ENCODE measurements around the gene FBRS.
"Not testable (repeated sequence)": the region's sequence is repeated elsewhere in the genome, so short reads cannot be mapped to it uniquely, and the experiment has no call there.

Gene FBRS

DNA sequence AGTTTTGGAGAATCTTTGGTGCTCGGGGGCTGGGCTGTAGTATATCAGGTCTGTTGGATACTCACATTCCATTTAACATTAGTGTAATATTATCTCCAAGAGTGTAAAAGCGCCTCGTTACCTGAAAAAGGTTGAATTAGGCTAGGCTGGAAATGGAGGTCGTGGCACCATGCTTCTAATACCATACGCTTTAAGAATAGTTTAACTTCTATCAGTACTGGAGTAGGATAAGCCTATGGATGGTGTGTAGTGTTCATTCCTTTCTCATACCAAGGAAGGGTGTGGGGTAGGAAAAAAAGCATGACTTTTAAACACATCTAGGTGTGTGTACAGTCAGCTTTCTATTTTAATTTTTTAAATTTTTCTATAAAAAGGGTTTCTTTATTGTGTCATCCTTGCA lies 42.7 kb downstream of the FBRS start:
- 100% methylated on average over 3 of the region's 5 CpGs for WGBS
- Histone ChIP-seq H3K36me3 (ENCODE audit: insufficient read depth, low read length) (peaks cover 54% of the 10 kb centered on the region), H3K27ac (ENCODE audit: low read depth, low read length) (no peak overlapping the region), H3K4me3 (ENCODE audit: low read length) (no peak overlapping the region), H3K9ac (ENCODE audit: low read depth, low read length) (no peak overlapping the region), H3K27me3 (ENCODE audit: insufficient read depth, low read length) (peaks cover 16% of the 10 kb centered on the region), H3K4me1 (ENCODE audit: insufficient read depth, low read length) (peaks cover 8% of the 10 kb centered on the region; the same call in 1 of the 2 replicates), H3K9me3 (ENCODE audit: insufficient read depth, low read depth, low read length) (no peaks in the 10 kb centered on the region)

DNA sequence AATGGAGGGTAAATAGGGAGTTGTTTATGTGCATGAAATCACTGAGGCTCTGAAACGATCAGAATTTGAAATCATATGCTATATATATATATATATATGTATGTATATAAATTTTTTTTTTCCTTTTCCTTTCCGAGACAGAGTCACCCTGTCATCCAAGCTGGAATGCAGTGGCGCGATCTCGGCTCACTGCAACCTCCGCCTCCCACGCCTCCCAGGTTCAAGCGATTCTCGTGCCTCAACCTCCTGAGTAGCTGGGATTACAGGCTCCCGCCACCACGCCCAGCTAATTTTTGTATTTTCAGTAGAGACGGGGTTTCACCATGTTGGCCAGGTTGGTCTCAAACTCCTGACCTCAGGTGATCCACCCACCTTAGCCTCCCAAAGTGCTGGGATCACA lies 44.8 kb downstream of the FBRS start:
- not testable (repeated sequence) for H3K4me1 ChIP-seq (ENCODE audit: insufficient read depth, low read length); H3K9ac ChIP-seq (ENCODE audit: low read depth, low read length); H3K4me3 ChIP-seq (ENCODE audit: low read length); H3K27ac ChIP-seq (ENCODE audit: low read depth, low read length); H3K9me3 ChIP-seq (ENCODE audit: insufficient read depth, low read depth, low read length); H3K27me3 ChIP-seq (ENCODE audit: insufficient read depth, low read length)
- WGBS = 96% methylated on average over 11 of the region's 12 CpGs
- peaks cover 75% of the 10 kb centered on the region for H3K36me3 ChIP-seq (ENCODE audit: insufficient read depth, low read length)

- Histone ChIP-seq H3K4me3 (ENCODE audit: low read length) (no peak overlapping the region), H3K9ac (ENCODE audit: low read depth, low read length) (no peak overlapping the region), H3K9me3 (ENCODE audit: insufficient read depth, low read depth, low read length) (no peaks in the 10 kb centered on the region), H3K36me3 (ENCODE audit: insufficient read depth, low read length) (peaks cover 84% of the 10 kb centered on the region), H3K4me1 (ENCODE audit: insufficient read depth, low read length) (peaks cover 8% of the 10 kb centered on the region; the same call in 1 of the 2 replicates), H3K27me3 (ENCODE audit: insufficient read depth, low read length) (no peaks in the 10 kb centered on the region), H3K27ac (ENCODE audit: low read depth, low read length) (no peak overlapping the region)
- 94% methylated on average over 10 of the region's 10 CpGs for WGBS
Observed at GRCh38 chr16:30703971-30704370, 45.7 kb downstream of the FBRS start.

GRCh38 chr16:30706046-30706445 lies 47.8 kb downstream of the FBRS start:
- H3K4me1 ChIP-seq (ENCODE audit: insufficient read depth, low read length) = no peaks in the 10 kb centered on the region
- H3K4me3 ChIP-seq (ENCODE audit: low read length) = no peak overlapping the region
- no peaks in the 10 kb centered on the region for H3K27me3 ChIP-seq (ENCODE audit: insufficient read depth, low read length)
- no peaks in the 10 kb centered on the region for H3K9me3 ChIP-seq (ENCODE audit: insufficient read depth, low read depth, low read length)
- 95% methylated on average over 6 of the region's 6 CpGs for WGBS
- H3K36me3 ChIP-seq (ENCODE audit: insufficient read depth, low read length) = peaks cover 92% of the 10 kb centered on the region
- no peak overlapping the region for H3K9ac ChIP-seq (ENCODE audit: low read depth, low read length)
- H3K27ac ChIP-seq (ENCODE audit: low read depth, low read length) = no peak overlapping the region

GRCh38 chr16:30710971-30711370 lies 52.7 kb downstream of the FBRS start:
- Histone ChIP-seq H3K27ac (ENCODE audit: low read depth, low read length) (no peak overlapping the region), H3K9me3 (ENCODE audit: insufficient read depth, low read depth, low read length) (no peaks in the 10 kb centered on the region), H3K4me1 (ENCODE audit: insufficient read depth, low read length) (no peaks in the 10 kb centered on the region), H3K9ac (ENCODE audit: low read depth, low read length) (no peak overlapping the region), H3K36me3 (ENCODE audit: insufficient read depth, low read length) (peaks cover 96% of the 10 kb centered on the region), H3K4me3 (ENCODE audit: low read length) (no peak overlapping the region), H3K27me3 (ENCODE audit: insufficient read depth, low read length) (no peaks in the 10 kb centered on the region)
- WGBS = 98% methylated on average over 4 of the region's 4 CpGs

GRCh38 chr16:30711712-30712111 lies 53.5 kb downstream of the FBRS start:
- Histone ChIP-seq H3K4me3 (ENCODE audit: low read length) (no peak overlapping the region), H3K9me3 (ENCODE audit: insufficient read depth, low read depth, low read length) (no peaks in the 10 kb centered on the region), H3K27me3 (ENCODE audit: insufficient read depth, low read length) (no peaks in the 10 kb centered on the region), H3K27ac (ENCODE audit: low read depth, low read length) (no peak overlapping the region), H3K36me3 (ENCODE audit: insufficient read depth, low read length) (peaks cover 96% of the 10 kb centered on the region), H3K9ac (ENCODE audit: low read depth, low read length) (no peak overlapping the region), H3K4me1 (ENCODE audit: insufficient read depth, low read length) (no peaks in the 10 kb centered on the region)
- 98% methylated on average over 1 of the region's 1 CpG for WGBS

DNA sequence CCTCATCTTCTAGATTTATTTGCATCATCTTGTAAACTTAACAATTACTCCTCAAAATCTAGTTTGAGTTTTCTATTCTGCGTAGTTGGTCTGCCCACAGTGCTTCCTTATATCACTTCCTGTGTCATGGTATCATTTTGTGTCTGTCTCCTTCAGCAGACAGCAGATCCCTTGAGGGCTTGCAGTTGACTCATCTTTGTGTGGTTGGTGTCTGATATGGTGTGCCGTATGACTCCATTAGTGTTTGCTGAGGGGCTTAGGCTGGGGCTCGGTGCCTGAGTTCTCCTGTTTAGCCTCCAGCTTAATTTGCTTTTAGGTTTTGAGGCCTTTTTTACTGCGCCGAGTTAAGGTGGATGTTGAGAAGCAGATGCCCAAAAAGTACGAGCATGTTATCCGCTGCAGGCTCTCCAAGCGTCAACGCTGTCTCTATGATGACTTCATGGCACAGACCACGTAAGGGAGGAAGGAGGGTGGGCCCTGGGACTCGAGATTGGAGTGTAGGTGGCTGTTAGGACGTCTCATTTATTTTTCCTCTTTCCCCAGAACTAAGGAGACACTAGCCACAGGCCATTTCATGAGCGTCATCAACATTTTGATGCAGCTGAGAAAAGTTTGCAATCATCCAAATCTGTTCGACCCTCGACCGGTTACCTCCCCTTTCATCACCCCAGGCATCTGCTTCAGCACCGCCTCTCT lies 57.7 kb downstream of the FBRS start:
- H3K4me3 ChIP-seq (ENCODE audit: low read length) = no peak overlapping the region
- H3K27me3 ChIP-seq (ENCODE audit: insufficient read depth, low read length) = no peaks in the 10 kb centered on the region
- no peak overlapping the region for H3K27ac ChIP-seq (ENCODE audit: low read depth, low read length)
- no peak overlapping the region for H3K9ac ChIP-seq (ENCODE audit: low read depth, low read length)
- WGBS = 95% methylated on average over 16 of the region's 17 CpGs
- H3K9me3 ChIP-seq (ENCODE audit: insufficient read depth, low read depth, low read length) = no peaks in the 10 kb centered on the region
- peaks cover 89% of the 10 kb centered on the region for H3K36me3 ChIP-seq (ENCODE audit: insufficient read depth, low read length)
- no peaks in the 10 kb centered on the region for H3K4me1 ChIP-seq (ENCODE audit: insufficient read depth, low read length)

DNA sequence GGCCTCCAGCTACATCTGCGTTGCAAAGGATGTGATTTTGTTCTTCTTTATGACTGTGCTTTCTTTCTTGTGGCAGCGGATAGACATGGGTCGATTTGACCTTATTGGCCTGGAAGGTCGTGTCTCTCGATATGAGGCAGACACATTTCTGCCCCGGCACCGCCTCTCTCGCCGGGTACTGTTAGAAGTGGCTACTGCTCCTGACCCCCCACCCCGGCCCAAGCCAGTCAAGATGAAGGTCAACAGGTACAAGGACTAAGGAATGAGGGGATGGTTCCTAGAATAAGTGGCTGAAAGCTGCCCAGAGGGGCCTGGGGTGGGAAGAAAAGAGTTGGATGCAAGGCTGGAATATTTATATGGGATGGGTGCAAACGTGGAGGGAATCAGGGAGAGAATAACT lies 61.9 kb downstream of the FBRS start:
- Histone ChIP-seq H3K9ac (ENCODE audit: low read depth, low read length) (no peak overlapping the region), H3K4me3 (ENCODE audit: low read length) (no peak overlapping the region), H3K36me3 (ENCODE audit: insufficient read depth, low read length) (peaks cover 94% of the 10 kb centered on the region), H3K4me1 (ENCODE audit: insufficient read depth, low read length) (no peaks in the 10 kb centered on the region), H3K9me3 (ENCODE audit: insufficient read depth, low read depth, low read length) (no peaks in the 10 kb centered on the region), H3K27ac (ENCODE audit: low read depth, low read length) (no peak overlapping the region), H3K27me3 (ENCODE audit: insufficient read depth, low read length) (no peaks in the 10 kb centered on the region)
- WGBS = 96% methylated on average over 11 of the region's 11 CpGs

Measured in HUES64 (cell line).